ENCODE data around the gene C19orf53. TPM values are rescaled to one million over a fixed set of nuclear protein-coding genes. Genes with fewer than 3 reads are reported as not detected.
A peak's percentile ranks its signal among the peaks of the same experiment; 100 is the strongest.

The C19orf53 gene
- total RNA-seq, 1 donor from 2014 or later: 68.0 TPM

DNA sequence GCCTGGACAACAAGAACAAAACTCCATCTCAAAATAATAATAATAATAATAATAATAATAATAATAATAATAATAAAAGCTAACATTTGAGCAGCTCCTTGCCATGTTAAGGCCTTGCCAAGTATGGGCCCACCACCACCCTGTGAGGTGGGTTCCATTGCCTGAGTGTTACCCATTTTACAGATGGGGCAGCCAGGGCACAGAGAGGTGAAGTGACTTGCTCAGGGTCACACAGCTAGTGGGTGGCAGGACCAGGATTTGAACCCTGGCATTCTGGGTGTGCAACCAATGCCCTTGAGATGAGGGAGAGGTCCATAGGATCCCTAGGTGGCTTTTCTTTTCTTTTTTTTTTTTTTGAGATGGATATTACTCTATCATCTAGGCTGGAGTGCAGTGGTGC, 50.4 kb downstream of the C19orf53 start:
- Histone ChIP-seq H3K4me1 (peaks cover 11% of the 10 kb centered on the region), H3K27ac (no peak overlapping the region), H3K4me3 (no peak overlapping the region), H3K36me3 (peaks cover 44% of the 10 kb centered on the region), H3K9me3 (no peaks in the 10 kb centered on the region), H3K27me3 (ENCODE audit: low read depth) (no peaks in the 10 kb centered on the region)
- intact Hi-C loops (cut with DNase I): no loop called here
- no peak for TF ChIP-seq CTCF (IDR thresholded peaks at IDR 0.05)
- ATAC-seq (no peak), DNase-seq (no peak)

GRCh38 chr19:13825489-13826441, 51.5 kb downstream of the C19orf53 start:
- no peak overlapping the region for H3K27ac ChIP-seq
- TF ChIP-seq CTCF (IDR thresholded peaks at IDR 0.05): no peak
- H3K36me3 ChIP-seq: peaks cover 48% of the 10 kb centered on the region
- ATAC-seq: peak; percentile 9 to 17
- no peak overlapping the region for H3K4me3 ChIP-seq
- peaks cover 11% of the 10 kb centered on the region for H3K4me1 ChIP-seq
- no peak for DNase-seq
- intact Hi-C loops (cut with DNase I): no loop called here
- no peaks in the 10 kb centered on the region for H3K27me3 ChIP-seq (ENCODE audit: low read depth)
- no peaks in the 10 kb centered on the region for H3K9me3 ChIP-seq

DNA sequence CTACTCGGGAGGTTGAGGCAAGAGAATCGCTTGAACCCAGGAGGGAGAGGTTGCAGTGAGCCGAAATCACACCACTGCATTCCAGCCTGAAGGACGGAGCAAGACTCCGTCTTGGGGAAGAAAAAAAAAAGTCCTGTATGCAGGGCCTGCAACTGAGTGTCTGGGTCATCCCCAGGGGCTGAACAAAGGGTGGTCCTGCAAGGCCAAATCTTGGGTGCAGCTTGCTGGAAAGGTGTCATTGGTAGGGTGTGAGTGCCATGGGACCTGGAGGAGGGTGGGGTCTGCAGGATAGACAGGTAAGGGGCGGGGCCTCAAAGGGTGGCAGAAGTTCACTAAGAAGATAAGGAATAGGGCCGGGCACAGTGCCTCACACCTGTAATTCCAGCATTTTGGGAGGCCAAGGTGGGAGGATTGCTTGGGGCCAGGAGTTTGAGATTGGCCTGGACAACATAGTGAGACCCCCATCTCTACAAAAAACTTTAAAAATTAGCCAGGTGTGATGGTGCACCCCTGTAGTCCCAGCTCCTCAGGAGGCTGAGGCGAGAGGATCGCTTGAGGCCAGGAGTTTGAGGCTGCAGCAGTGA, 52.5 kb downstream of the C19orf53 start:
- ATAC-seq: no peak
- Histone ChIP-seq H3K4me1 (peaks cover 11% of the 10 kb centered on the region), H3K27ac (peak overlapping the region; percentile 3), H3K9me3 (no peaks in the 10 kb centered on the region), H3K4me3 (no peak overlapping the region), H3K27me3 (ENCODE audit: low read depth) (no peaks in the 10 kb centered on the region), H3K36me3 (peaks cover 47% of the 10 kb centered on the region)
- no peak for TF ChIP-seq CTCF (IDR thresholded peaks at IDR 0.05)
- intact Hi-C loops (cut with DNase I): no loop called here
- DNase-seq: no peak

GRCh38 chr19:13827656-13828055, 53.4 kb downstream of the C19orf53 start:
- Histone ChIP-seq H3K27me3 (ENCODE audit: low read depth) (no peaks in the 10 kb centered on the region), H3K27ac (no peak overlapping the region), H3K36me3 (peaks cover 47% of the 10 kb centered on the region), H3K4me3 (no peak overlapping the region), H3K9me3 (no peaks in the 10 kb centered on the region), H3K4me1 (peaks cover 11% of the 10 kb centered on the region)
- intact Hi-C loops (cut with DNase I): no loop called here
- no peak for ATAC-seq
- no peak for TF ChIP-seq CTCF (IDR thresholded peaks at IDR 0.05)
- no peak for DNase-seq

Other genes with a start within 250 kb of the C19orf53 start
- 30.4 TPM for gene MRI1, start 9.9 kb upstream of the C19orf53 start, total RNA-seq
- 7.4 TPM for gene ZSWIM4, start 21.0 kb downstream of the C19orf53 start, total RNA-seq
- gene NANOS3, start 102.7 kb downstream of the C19orf53 start, total RNA-seq: 0.68 TPM
- gene BRME1, start 131.7 kb downstream of the C19orf53 start, total RNA-seq: 2.0 TPM
- gene CC2D1A, start 131.7 kb downstream of the C19orf53 start, total RNA-seq: 32.4 TPM
- gene PODNL1, start 164.0 kb downstream of the C19orf53 start, total RNA-seq: 2.7 TPM
- gene DCAF15, start 178.1 kb downstream of the C19orf53 start, total RNA-seq: 28.4 TPM
- 17.8 TPM for gene RFX1, start 231.9 kb downstream of the C19orf53 start, total RNA-seq